Smooth muscle cell (in vitro differentiated cells): ENCODE data around the gene NOTO. TPM values are rescaled to one million over a fixed set of nuclear protein-coding genes. Genes with fewer than 3 reads are reported as not detected.

Experiments used
- DNase-seq: peaks from one replicate; lab custom pipeline; 2025; ENCODE audit not compliant: unreplicated experiment; lab: John Stamatoyannopoulos, UW
- H2AFZ ChIP-seq: fragments of 200-600 bp; sonication (generic); 2 replicates; pipeline ENCODE4 v1.6.0; 2016; ENCODE audit warnings: antibody characterized with exemption, low read depth, mild to moderate bottlenecking
- H3F3A ChIP-seq: fragments of 200-600 bp; sonication (generic); 2 replicates; pipeline ENCODE4 v1.6.0; 2017; ENCODE audit warnings: antibody characterized with exemption, low read depth
- H3K27ac ChIP-seq: fragments of 200-600 bp; sonication (generic); 2 replicates; pipeline ENCODE4 v1.5.1; 2016; ENCODE audit warnings: low read depth, mild to moderate bottlenecking
- H3K27me3 ChIP-seq: fragments of 200-600 bp; sonication (generic); 2 replicates; pipeline ENCODE4 v1.6.1; 2016; ENCODE audit warnings: low read depth, mild to moderate bottlenecking
- H3K36me3 ChIP-seq: fragments of 200-600 bp; sonication (generic); 2 replicates; pipeline ENCODE4 v1.5.1; 2016; ENCODE audit warnings: low read depth
- H3K4me1 ChIP-seq: fragments of 200-600 bp; sonication (generic); 2 replicates; pipeline ENCODE4 v1.5.1; 2016; ENCODE audit warnings: low read depth
- H3K4me2 ChIP-seq: fragments of 200-600 bp; sonication (generic); 2 replicates; pipeline ENCODE4 v1.6.0; 2016; ENCODE audit warnings: mild to moderate bottlenecking
- H3K4me3 ChIP-seq: fragments of 200-600 bp; sonication (generic); 2 replicates; pipeline ENCODE4 v1.5.1; 2016; ENCODE audit warnings: mild to moderate bottlenecking
- H3K79me2 ChIP-seq: fragments of 200-600 bp; sonication (generic); 2 replicates; pipeline ENCODE4 v1.6.0; 2016; ENCODE audit warnings: low read depth, mild to moderate bottlenecking
- H3K9ac ChIP-seq: fragments of 200-600 bp; sonication (generic); 2 replicates; pipeline ENCODE4 v1.6.0; 2016; ENCODE audit warnings: low read depth
- H3K9me3 ChIP-seq: fragments of 200-600 bp; sonication (generic); replicated peaks from 2 replicates; pipeline ENCODE4 v1.5.1; 2016; ENCODE audit warnings: low read depth
- H4K20me1 ChIP-seq: fragments of 200-600 bp; sonication (generic); 2 replicates; pipeline ENCODE4 v1.6.0; 2016; ENCODE audit warnings: low read depth
- WGBS: methylation state at CpG from one replicate; pipeline ENCODE4 v1.1.7; 2016; ENCODE audit warnings: low lambda C conversion rate; 5-methylcytosine and 5-hydroxymethylcytosine counted together
- polyA plus RNA-seq: library from polyadenylated mRNA; unstranded; fragments of >200 nt; fragmentation: Nextera tagmentation; extraction: Ambion mirVana; gene quantifications from 2 replicates; pipeline ENCODE4 v1.2.1, GENCODE V29; 2016
- total RNA-seq: library from RNA; depleted of rRNA; stranded (reverse); fragments of >200 nt; gene quantifications from 2 replicates; pipeline ENCODE4 v1.2.3, GENCODE V29; 2014
- TF ChIP-seq, protein P1 (sequence below): fragments of 200-600 bp; sonication (generic); IDR thresholded peaks from 2 replicates; pipeline ENCODE4 v1.5.1; 2017; ENCODE audit warnings: borderline replicate concordance, mild to moderate bottlenecking, antibody characterized with exemption; ENCODE audit not compliant: insufficient read depth, poor library complexity, severe bottlenecking

Gene NOTO
- total and polyA plus RNA-seq, 2 experiments from 2014 or later, result not detected

DNA sequence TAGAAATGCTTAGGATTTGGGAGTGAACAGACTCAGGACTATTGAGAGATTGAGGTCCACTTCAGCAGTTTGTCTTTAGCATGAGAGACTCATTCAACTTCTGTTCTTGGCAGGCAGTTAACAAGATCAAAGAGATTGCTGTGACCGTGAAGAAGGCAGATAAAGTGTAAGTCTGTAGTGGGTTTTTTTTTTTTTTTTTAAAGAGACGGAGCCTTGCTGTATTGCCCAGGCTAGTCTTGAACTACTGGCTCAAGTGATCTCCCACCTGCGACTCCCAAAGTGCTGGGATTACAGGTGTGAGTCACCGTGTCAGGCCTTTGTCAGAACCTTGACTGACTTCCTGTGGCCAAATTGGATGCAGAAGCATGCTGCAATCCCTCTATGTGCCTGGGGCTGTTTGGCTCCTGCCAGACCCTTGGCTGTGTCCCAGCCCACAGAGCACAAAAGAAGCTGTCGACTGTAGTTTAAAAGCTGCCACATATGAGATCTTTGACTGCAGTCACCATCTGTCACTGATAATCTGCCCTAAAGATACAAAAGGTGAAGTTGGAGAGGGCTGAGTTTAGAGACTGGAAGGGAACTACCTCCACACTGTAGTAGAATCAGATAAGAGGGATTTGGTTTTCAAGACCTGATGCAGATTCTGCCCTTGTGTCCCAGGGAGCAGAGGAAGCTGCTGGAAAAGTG lies 41.7 kb downstream of the NOTO start:
- no peak overlapping the region for H3K4me2 ChIP-seq
- H3K27ac ChIP-seq, result no peak overlapping the region
- H3K9ac ChIP-seq, result no peak overlapping the region
- no peaks in the 10 kb centered on the region for H3K9me3 ChIP-seq
- no peaks in the 10 kb centered on the region for H3K4me1 ChIP-seq
- H3K36me3 ChIP-seq, result peaks cover 38% of the 10 kb centered on the region
- TF ChIP-seq, protein P1, sequence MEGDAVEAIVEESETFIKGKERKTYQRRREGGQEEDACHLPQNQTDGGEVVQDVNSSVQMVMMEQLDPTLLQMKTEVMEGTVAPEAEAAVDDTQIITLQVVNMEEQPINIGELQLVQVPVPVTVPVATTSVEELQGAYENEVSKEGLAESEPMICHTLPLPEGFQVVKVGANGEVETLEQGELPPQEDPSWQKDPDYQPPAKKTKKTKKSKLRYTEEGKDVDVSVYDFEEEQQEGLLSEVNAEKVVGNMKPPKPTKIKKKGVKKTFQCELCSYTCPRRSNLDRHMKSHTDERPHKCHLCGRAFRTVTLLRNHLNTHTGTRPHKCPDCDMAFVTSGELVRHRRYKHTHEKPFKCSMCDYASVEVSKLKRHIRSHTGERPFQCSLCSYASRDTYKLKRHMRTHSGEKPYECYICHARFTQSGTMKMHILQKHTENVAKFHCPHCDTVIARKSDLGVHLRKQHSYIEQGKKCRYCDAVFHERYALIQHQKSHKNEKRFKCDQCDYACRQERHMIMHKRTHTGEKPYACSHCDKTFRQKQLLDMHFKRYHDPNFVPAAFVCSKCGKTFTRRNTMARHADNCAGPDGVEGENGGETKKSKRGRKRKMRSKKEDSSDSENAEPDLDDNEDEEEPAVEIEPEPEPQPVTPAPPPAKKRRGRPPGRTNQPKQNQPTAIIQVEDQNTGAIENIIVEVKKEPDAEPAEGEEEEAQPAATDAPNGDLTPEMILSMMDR, result no peak
- H4K20me1 ChIP-seq, result peaks cover 99% of the 10 kb centered on the region
- peaks cover 40% of the 10 kb centered on the region for H3K79me2 ChIP-seq
- H3K27me3 ChIP-seq, result no peaks in the 10 kb centered on the region
- H2AFZ ChIP-seq, result no peak overlapping the region
- H3K4me3 ChIP-seq, result no peak overlapping the region
- 35% methylated on average over 5 of the region's 5 CpGs for WGBS
- no peaks in the 10 kb centered on the region for H3F3A ChIP-seq
- DNase-seq, result no peak

DNA sequence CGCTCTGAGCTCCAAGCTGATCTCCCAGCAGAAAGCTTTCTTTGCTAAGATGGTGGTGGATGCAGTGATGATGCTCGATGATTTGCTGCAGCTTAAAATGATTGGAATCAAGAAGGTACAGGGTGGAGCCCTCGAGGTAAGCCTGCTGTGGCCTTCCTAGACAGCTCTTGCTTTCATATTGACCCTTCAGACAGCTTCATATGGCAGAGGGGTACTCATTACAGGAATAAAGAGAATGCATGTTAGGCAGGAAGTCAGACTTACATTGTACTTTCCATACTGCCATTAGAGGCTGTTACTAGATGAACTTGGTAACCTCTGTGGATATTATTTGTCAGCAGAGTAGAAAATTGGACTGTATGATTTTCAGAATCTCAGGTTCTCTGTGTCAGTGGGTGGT lies 42.2 kb downstream of the NOTO start:
- Histone ChIP-seq H2AFZ (no peak overlapping the region), H3K27ac (no peak overlapping the region), H3K4me2 (no peak overlapping the region), H3K4me3 (no peak overlapping the region), H3K36me3 (peaks cover 44% of the 10 kb centered on the region), H4K20me1 (peaks cover 97% of the 10 kb centered on the region), H3F3A (no peaks in the 10 kb centered on the region), H3K27me3 (no peaks in the 10 kb centered on the region), H3K4me1 (no peaks in the 10 kb centered on the region), H3K9me3 (no peaks in the 10 kb centered on the region), H3K79me2 (peaks cover 35% of the 10 kb centered on the region), H3K9ac (no peak overlapping the region)
- TF ChIP-seq, protein P1, result no peak
- no peak for DNase-seq
- WGBS, result 93% methylated on average over 3 of the region's 3 CpGs

DNA sequence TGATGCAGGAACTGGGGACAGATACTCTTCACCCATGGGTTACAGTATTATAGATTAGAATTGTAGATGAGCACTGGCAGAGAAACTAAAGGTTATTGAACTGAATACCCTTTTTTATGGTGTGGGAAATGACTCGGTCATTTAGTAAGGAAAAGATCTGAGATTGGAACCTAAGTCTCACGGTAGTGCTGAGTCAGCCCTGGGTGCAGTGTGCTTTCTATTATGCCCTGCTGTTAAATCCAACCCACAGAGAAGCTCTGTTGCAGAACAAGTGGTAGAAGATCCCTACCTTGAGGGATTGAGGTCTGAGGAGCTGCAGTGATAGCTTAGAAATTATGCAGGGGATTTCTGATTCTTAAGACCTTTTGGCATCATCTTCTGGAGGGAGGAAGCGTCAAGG lies 44.5 kb downstream of the NOTO start:
- no peak overlapping the region for H3K4me3 ChIP-seq
- TF ChIP-seq, protein P1, result no peak
- H3K9me3 ChIP-seq, result no peaks in the 10 kb centered on the region
- WGBS, result 96% methylated on average over 3 of the region's 3 CpGs
- no peaks in the 10 kb centered on the region for H3K4me1 ChIP-seq
- H3K79me2 ChIP-seq, result peaks cover 12% of the 10 kb centered on the region
- H3K9ac ChIP-seq, result no peak overlapping the region
- no peaks in the 10 kb centered on the region for H3K27me3 ChIP-seq
- H3F3A ChIP-seq, result no peaks in the 10 kb centered on the region
- no peak overlapping the region for H3K27ac ChIP-seq
- H2AFZ ChIP-seq, result no peak overlapping the region
- H3K36me3 ChIP-seq, result peaks cover 42% of the 10 kb centered on the region
- H3K4me2 ChIP-seq, result no peak overlapping the region
- no peak for DNase-seq
- H4K20me1 ChIP-seq, result peaks cover 83% of the 10 kb centered on the region

DNA sequence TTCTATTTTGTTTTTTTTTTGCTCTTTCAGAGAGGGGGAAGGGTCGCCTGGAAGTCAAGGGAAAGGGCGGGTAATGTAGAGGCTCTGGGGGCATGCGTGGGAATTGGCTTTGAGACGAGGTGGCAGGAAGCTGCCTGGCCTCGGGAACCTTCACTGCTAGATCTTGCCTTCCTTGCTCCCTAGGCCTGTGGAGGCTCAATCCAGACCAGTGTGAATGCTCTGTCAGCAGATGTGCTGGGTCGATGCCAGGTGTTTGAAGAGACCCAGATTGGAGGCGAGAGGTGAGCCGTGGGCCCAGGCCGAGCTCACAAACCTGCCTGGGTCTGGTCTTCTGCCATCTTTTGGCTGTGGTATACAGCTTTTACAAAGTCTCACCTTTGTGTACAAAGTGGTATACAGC lies 47.3 kb downstream of the NOTO start:
- peaks cover 36% of the 10 kb centered on the region for H3K36me3 ChIP-seq
- 96% methylated on average over 9 of the region's 9 CpGs for WGBS
- H3F3A ChIP-seq, result no peaks in the 10 kb centered on the region
- no peak overlapping the region for H2AFZ ChIP-seq
- H3K9ac ChIP-seq, result no peak overlapping the region
- H3K4me1 ChIP-seq, result no peaks in the 10 kb centered on the region
- H3K4me2 ChIP-seq, result no peak overlapping the region
- peaks cover 56% of the 10 kb centered on the region for H4K20me1 ChIP-seq
- H3K27me3 ChIP-seq, result no peaks in the 10 kb centered on the region
- peaks cover 6% of the 10 kb centered on the region for H3K79me2 ChIP-seq
- DNase-seq, result no peak
- no peaks in the 10 kb centered on the region for H3K9me3 ChIP-seq
- TF ChIP-seq, protein P1, result no peak
- no peak overlapping the region for H3K27ac ChIP-seq
- no peak overlapping the region for H3K4me3 ChIP-seq
